HT1080 (cell line): ENCODE measurements around the gene WDR82. TPM values are rescaled to one million over a fixed set of nuclear protein-coding genes. Genes with fewer than 3 reads are reported as not detected.

Experiments
- DNase-seq: peaks from one replicate; pipeline ENCODE4 v3.0.0-alpha.2; 2015; ENCODE audit warnings: low read depth
- small RNA-seq: library from RNA; depleted of rRNA; stranded (forward); fragments of <200 nt; gene quantifications from one replicate; pipeline ENCODE3, GENCODE V24; 2014
- total RNA-seq: library from RNA; depleted of rRNA; stranded (reverse); fragments of >200 nt; shearing (Covaris generic); gene quantifications from 2 replicates; pipeline ENCODE4 v1.2.3, GENCODE V29; 2014; rRNA removed

The WDR82 gene
- total RNA-seq, 1 experiment from 2014 or later = 72.9 TPM

GRCh38 chr3:52205727-52206372, 72.6 kb downstream of the WDR82 start:
- peak; percentile 62 for DNase-seq

Small RNA genes within 50 kb of the gene (small RNA-seq; reads per million reads assigned to genes)
- not detected for gene MIR135A1
- gene MIRLET7G = 106 reads per million, percentile 96 among the genes with 10 or more reads in this experiment

Other genes starting within 250 kb of the WDR82 start
- 31.9 and 39.9 TPM in 2 replicates for gene DUSP7, start 222.1 kb downstream of the WDR82 start, total RNA-seq
- 26.0 and 31.3 TPM in 2 replicates for gene POC1A, start 124.2 kb downstream of the WDR82 start, total RNA-seq
- 57.6 and 71.5 TPM in 2 replicates for gene ALAS1, start 80.5 kb downstream of the WDR82 start, total RNA-seq
- not detected in 2 replicates for gene TLR9, start 53.0 kb downstream of the WDR82 start, total RNA-seq
- gene TWF2, start 39.5 kb downstream of the WDR82 start, total RNA-seq = 180 and 202 TPM in 2 replicates
- gene PPM1M, start 32.9 kb downstream of the WDR82 start, total RNA-seq = 1.5 and 1.8 TPM in 2 replicates
- 19.1 and 26.5 TPM in 2 replicates for gene GLYCTK, start 9.2 kb upstream of the WDR82 start, total RNA-seq
- gene DNAH1, start 37.7 kb upstream of the WDR82 start, total RNA-seq = 0.10 TPM in 2 replicates
- gene BAP1, start 131.4 kb upstream of the WDR82 start, total RNA-seq = 90.4 and 103 TPM in 2 replicates
- gene PHF7, start 132.0 kb upstream of the WDR82 start, total RNA-seq = 6.0 and 6.3 TPM in 2 replicates
- gene SEMA3G, start 166.5 kb upstream of the WDR82 start, total RNA-seq = 0.43 and 0.53 TPM in 2 replicates
- 0.13 TPM in 1 of 2 replicates, not detected in the other for gene TNNC1, start 175.4 kb upstream of the WDR82 start, total RNA-seq
- 19.1 and 21.0 TPM in 2 replicates for gene NISCH, start 177.0 kb upstream of the WDR82 start, total RNA-seq
- gene STAB1, start 216.7 kb upstream of the WDR82 start, total RNA-seq = not detected in 2 replicates